OCI-LY7 (cell line): Measurements from ENCODE around the gene ZIC2. TPM values are rescaled to one million over a fixed set of nuclear protein-coding genes. Genes with fewer than 3 reads are reported as not detected.
"Not testable (repeated sequence)": the region's sequence is repeated elsewhere in the genome, so short reads cannot be mapped to it uniquely, and the experiment has no call there.

ENCODE experiments used
- BruUV-seq: library from RNA; stranded (reverse); fragments of 400-500 nt; replicated peaks from 2 replicates; lab custom pipeline; 2021; lab: Mats Ljungman, UMichigan
- CTCF ChIA-PET: fragments of 300-600 bp; sonication (Branson Sonifier 250); formaldehyde crosslinking; loops from one replicate; lab custom pipeline; 2022; ENCODE audit warnings: antibody characterized with exemption; ENCODE audit not compliant: unreplicated experiment; lab: Charles Lee
- POLR2A ChIA-PET: fragments of 300-600 bp; sonication (Branson Sonifier 250); formaldehyde crosslinking; loops from one replicate; lab custom pipeline; 2022; ENCODE audit warnings: antibody characterized with exemption; lab: Charles Lee
- DNase-seq: peaks from one replicate; pipeline ENCODE4 v3.0.0-alpha.2; 2015; ENCODE audit warnings: low spot score
- H2AFZ ChIP-seq: fragments of 200-600 bp; sonication (generic), shearing (Covaris generic); 2 replicates; pipeline ENCODE4 v1.6.1; 2014; ENCODE audit warnings: mild to moderate bottlenecking, antibody characterized with exemption, low read length, moderate library complexity
- H3K27ac ChIP-seq: fragments of 200-600 bp; sonication (generic); 2 replicates; pipeline ENCODE4 v1.5.1; 2014; ENCODE audit warnings: mixed run types, low read depth, mild to moderate bottlenecking, moderate library complexity, low read length, inconsistent platforms; ENCODE audit not compliant: poor library complexity, severe bottlenecking
- H3K36me3 ChIP-seq: fragments of 200-600 bp; sonication (generic); 2 replicates; pipeline ENCODE4 v1.6.1; 2014; ENCODE audit warnings: mild to moderate bottlenecking, antibody characterized with exemption, low read length, moderate library complexity, mixed read lengths; ENCODE audit not compliant: insufficient read depth
- H3K4me1 ChIP-seq: fragments of 200-600 bp; sonication (generic); 2 replicates; pipeline ENCODE4 v1.5.1; 2014; ENCODE audit warnings: mild to moderate bottlenecking, low read length; ENCODE audit not compliant: insufficient read depth, poor library complexity, severe bottlenecking
- H3K4me2 ChIP-seq: fragments of 200-600 bp; sonication (generic); 2 replicates; pipeline ENCODE4 v1.6.1; 2014; ENCODE audit warnings: mild to moderate bottlenecking, low read length
- H3K4me3 ChIP-seq: fragments of 200-600 bp; sonication (generic); 2 replicates; pipeline ENCODE4 v1.5.1; 2014; ENCODE audit warnings: mild to moderate bottlenecking, low read depth, low read length; ENCODE audit not compliant: poor library complexity, severe bottlenecking
- H3K79me2 ChIP-seq: fragments of 200-600 bp; sonication (generic); 2 replicates; pipeline ENCODE4 v1.6.1; 2016; ENCODE audit warnings: low read depth, mild to moderate bottlenecking, low read length, moderate library complexity, mixed read lengths; ENCODE audit not compliant: insufficient read depth
- H3K9me2 ChIP-seq: fragments of 200-600 bp; sonication (generic); 2 replicates; pipeline ENCODE4 v1.6.1; 2016; ENCODE audit warnings: mild to moderate bottlenecking, low read length, mixed read lengths; ENCODE audit not compliant: insufficient read depth
- H3K9me3 ChIP-seq: fragments of 200-600 bp; sonication (generic); 2 replicates; pipeline ENCODE4 v1.6.1; 2014; ENCODE audit warnings: mild to moderate bottlenecking, mixed run types, low read length, mixed read lengths
- H4K20me1 ChIP-seq: fragments of 200-600 bp; sonication (generic); 2 replicates; pipeline ENCODE4 v1.6.1; 2014; ENCODE audit warnings: mild to moderate bottlenecking, antibody characterized with exemption, low read length, moderate library complexity, mixed read lengths; ENCODE audit not compliant: insufficient read depth
- EZH2phosphoT487 ChIP-seq: fragments of 200-600 bp; sonication (generic); IDR thresholded peaks from 2 replicates; pipeline ENCODE4 v1.6.1; 2018; ENCODE audit warnings: low read depth, borderline replicate concordance, mild to moderate bottlenecking, mixed run types, antibody characterized with exemption, low read length, moderate library complexity, mixed read lengths
- intact Hi-C: fragments of 100-400 bp; cut with micrococcal nuclease; formaldehyde crosslinking; loops from one replicate; pipeline ENCODE4 v1.10.0; 2022; ENCODE audit not compliant: unreplicated experiment
- total RNA-seq, 2 experiments: library from RNA; depleted of rRNA in 1 of 2; stranded (reverse); fragments of >200 nt in 1 of 2; shearing (Covaris generic) in 1 of 2; gene quantifications; 2 replicates each; pipeline ENCODE4 v1.2.3, GENCODE V29; 2014 to 2022
- TF ChIP-seq, protein P1 (sequence below): fragments of 200-600 bp; sonication (generic); conservative IDR thresholded peaks from 2 replicates; pipeline ENCODE4 v1.5.1; 2014; ENCODE audit warnings: mild to moderate bottlenecking, antibody characterized with exemption, low read length, moderate library complexity, mixed read lengths

Gene ZIC2
- total RNA-seq, 2 experiments from 2014 or later: not detected

DNA sequence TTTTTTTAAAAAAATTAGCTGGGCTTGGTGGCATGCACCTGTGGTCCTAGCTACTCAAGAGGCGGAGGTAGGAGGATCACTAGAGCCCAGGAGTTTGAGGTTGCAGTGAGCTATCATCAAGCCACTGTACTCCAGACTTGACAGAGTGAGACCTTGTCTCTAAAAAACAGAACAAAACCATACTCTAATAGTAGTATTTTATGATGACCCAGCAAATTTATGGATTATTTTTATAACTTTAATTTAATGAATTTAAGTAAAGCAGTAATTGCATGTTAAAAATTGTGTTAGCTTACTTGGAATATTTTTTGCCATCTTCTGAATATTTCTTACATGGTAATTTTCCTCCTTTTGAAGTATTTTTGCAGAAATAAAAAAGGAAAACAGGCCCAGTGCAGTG lies 48.3 kb downstream of the ZIC2 start:
- TF ChIP-seq EZH2phosphoT487: no peak
- TF ChIP-seq, protein P1, sequence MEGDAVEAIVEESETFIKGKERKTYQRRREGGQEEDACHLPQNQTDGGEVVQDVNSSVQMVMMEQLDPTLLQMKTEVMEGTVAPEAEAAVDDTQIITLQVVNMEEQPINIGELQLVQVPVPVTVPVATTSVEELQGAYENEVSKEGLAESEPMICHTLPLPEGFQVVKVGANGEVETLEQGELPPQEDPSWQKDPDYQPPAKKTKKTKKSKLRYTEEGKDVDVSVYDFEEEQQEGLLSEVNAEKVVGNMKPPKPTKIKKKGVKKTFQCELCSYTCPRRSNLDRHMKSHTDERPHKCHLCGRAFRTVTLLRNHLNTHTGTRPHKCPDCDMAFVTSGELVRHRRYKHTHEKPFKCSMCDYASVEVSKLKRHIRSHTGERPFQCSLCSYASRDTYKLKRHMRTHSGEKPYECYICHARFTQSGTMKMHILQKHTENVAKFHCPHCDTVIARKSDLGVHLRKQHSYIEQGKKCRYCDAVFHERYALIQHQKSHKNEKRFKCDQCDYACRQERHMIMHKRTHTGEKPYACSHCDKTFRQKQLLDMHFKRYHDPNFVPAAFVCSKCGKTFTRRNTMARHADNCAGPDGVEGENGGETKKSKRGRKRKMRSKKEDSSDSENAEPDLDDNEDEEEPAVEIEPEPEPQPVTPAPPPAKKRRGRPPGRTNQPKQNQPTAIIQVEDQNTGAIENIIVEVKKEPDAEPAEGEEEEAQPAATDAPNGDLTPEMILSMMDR: no peak
- Histone ChIP-seq H3K9me3 (no peaks in the 10 kb centered on the region), H3K4me1 (no peaks in the 10 kb centered on the region), H3K36me3 (no peaks in the 10 kb centered on the region), H3K4me3 (no peak overlapping the region), H4K20me1 (no peaks in the 10 kb centered on the region), H3K4me2 (no peak overlapping the region), H3K27ac (no peak overlapping the region), H3K9me2 (no peaks in the 10 kb centered on the region), H3K79me2 (no peaks in the 10 kb centered on the region), H2AFZ (no peak overlapping the region)
- ChIA-PET POLR2A (no interaction called here), CTCF (no interaction called here)
- intact Hi-C loops: no loop called here
- BruUV-seq: no TSS peak
- no peak for DNase-seq

DNA sequence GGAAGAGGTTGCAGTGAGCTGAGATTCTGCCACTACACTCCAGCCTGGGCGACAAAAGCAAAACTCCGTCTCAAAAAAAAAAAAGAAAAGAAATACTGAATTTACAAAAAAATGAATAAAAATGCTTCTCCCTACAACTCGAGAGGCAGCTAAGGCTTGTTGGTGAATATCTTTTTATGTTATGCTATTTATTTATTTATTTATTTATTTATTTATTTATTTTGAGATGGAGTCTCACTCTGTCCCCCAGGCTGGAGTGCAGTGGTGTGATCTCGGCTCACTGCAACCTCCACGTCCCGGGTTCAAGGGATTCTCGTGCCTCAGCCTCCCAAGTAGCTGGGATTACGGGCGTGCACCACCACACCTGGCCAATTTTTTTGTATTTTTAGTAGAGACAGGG lies 51.1 kb downstream of the ZIC2 start:
- H2AFZ ChIP-seq, DNase-seq, intact Hi-C loops, H3K9me2 ChIP-seq, H3K4me1 ChIP-seq, CTCF ChIA-PET, H3K4me3 ChIP-seq, BruUV-seq, H3K9me3 ChIP-seq, H4K20me1 ChIP-seq, H3K79me2 ChIP-seq, POLR2A ChIA-PET, H3K27ac ChIP-seq, H3K4me2 ChIP-seq, H3K36me3 ChIP-seq: not testable (repeated sequence)

- no peaks in the 10 kb centered on the region for H3K36me3 ChIP-seq
- H3K4me3 ChIP-seq: no peak overlapping the region
- TF ChIP-seq, protein P1: no peak
- no peak for TF ChIP-seq EZH2phosphoT487
- H3K4me1 ChIP-seq: no peaks in the 10 kb centered on the region
- no peak overlapping the region for H2AFZ ChIP-seq
- ChIA-PET CTCF (no interaction called here), POLR2A (interaction anchor here (0.6 kb wide), 1 partner anchor 357 kb away, joined by 4 read pairs; no protein-coding TSS in a partner anchor)
- no peak for DNase-seq
- intact Hi-C loops: no loop called here
- no peaks in the 10 kb centered on the region for H3K79me2 ChIP-seq
- no peaks in the 10 kb centered on the region for H3K9me2 ChIP-seq
- H3K4me2 ChIP-seq: no peak overlapping the region
- H3K27ac ChIP-seq: no peak overlapping the region
- no peaks in the 10 kb centered on the region for H3K9me3 ChIP-seq
- no TSS peak for BruUV-seq
- H4K20me1 ChIP-seq: no peaks in the 10 kb centered on the region
These were observed 54.4 kb downstream of the ZIC2 start for GRCh38 chr13:100035936-100036335.

Other genes with a start within 250 kb of the ZIC2 start
- not detected in 2 replicates for gene ZIC5, start 10.0 kb upstream of the ZIC2 start, total RNA-seq (2014; rRNA removed; shearing (Covaris generic))
- not detected in 2 replicates for gene ZIC5, start 10.0 kb upstream of the ZIC2 start, total RNA-seq (2022)
- gene PCCA, start 107.3 kb downstream of the ZIC2 start, total RNA-seq (2014; rRNA removed; shearing (Covaris generic)): 4.4 and 7.2 TPM in 2 replicates
- 2.7 and 5.6 TPM in 2 replicates for gene PCCA, start 107.3 kb downstream of the ZIC2 start, total RNA-seq (2022)